Endodermal cell (in vitro differentiated cells): ENCODE measurements around the gene ZCCHC14. TPM values are rescaled to one million over a fixed set of nuclear protein-coding genes. Genes with fewer than 3 reads are reported as not detected.

Experiments used
- DNase-seq: peaks from one replicate; pipeline ENCODE4 v3.0.0-alpha.2; 2017
- H3K27ac ChIP-seq: 2 replicates; pipeline ENCODE4 v1.5.1; 2013; ENCODE audit warnings: mild to moderate bottlenecking, low read depth, low read length, moderate library complexity
- H3K27me3 ChIP-seq: 2 replicates; pipeline ENCODE4 v1.6.1; 2013; ENCODE audit warnings: mild to moderate bottlenecking, low read length, moderate library complexity; ENCODE audit not compliant: insufficient read depth, control insufficient read depth, poor library complexity, severe bottlenecking
- H3K36me3 ChIP-seq: 2 replicates; pipeline ENCODE4 v1.7.0; 2013; ENCODE audit warnings: mild to moderate bottlenecking, low read length, moderate library complexity; ENCODE audit not compliant: control insufficient read depth, insufficient read depth
- H3K4me1 ChIP-seq: one replicate; pipeline ENCODE4 v1.7.0; 2013; ENCODE audit warnings: low read length; ENCODE audit not compliant: control insufficient read depth, insufficient read depth
- H3K4me3 ChIP-seq: 2 replicates; pipeline ENCODE4 v1.5.1; 2013; ENCODE audit warnings: mild to moderate bottlenecking, low read length, moderate library complexity
- H3K9ac ChIP-seq: 2 replicates; pipeline ENCODE4 v1.6.1; 2013; ENCODE audit warnings: mild to moderate bottlenecking, low read length, moderate library complexity; ENCODE audit not compliant: poor library complexity, severe bottlenecking; ENCODE audit errors: extremely low read depth
- H3K9me3 ChIP-seq: 2 replicates; pipeline ENCODE4 v1.6.1; 2013; ENCODE audit warnings: mild to moderate bottlenecking, low read length, moderate library complexity; ENCODE audit not compliant: control insufficient read depth
- H3K27ac Mint-ChIP-seq: 2 replicates; pipeline ENCODE4 v1.8.0; 2020; ENCODE audit warnings: mixed read lengths
- H3K27me3 Mint-ChIP-seq: 2 replicates; pipeline ENCODE4 v1.8.0; 2021; ENCODE audit warnings: mild to moderate bottlenecking, mixed read lengths; ENCODE audit not compliant: insufficient read depth
- H3K36me3 Mint-ChIP-seq: 2 replicates; pipeline ENCODE4 v1.8.0; 2020; ENCODE audit warnings: low read depth, mixed read lengths
- H3K4me1 Mint-ChIP-seq: 2 replicates; pipeline ENCODE4 v1.8.0; 2020; ENCODE audit warnings: mixed read lengths
- H3K4me3 Mint-ChIP-seq: 2 replicates; pipeline ENCODE4 v1.8.0; 2020; ENCODE audit warnings: mild to moderate bottlenecking, moderate library complexity, mixed read lengths
- H3K9me3 Mint-ChIP-seq: 2 replicates; pipeline ENCODE4 v1.8.0; 2020; ENCODE audit warnings: mild to moderate bottlenecking, mixed read lengths
- CTCF ChIP-seq: fragments of 200-600 bp; sonication (generic); conservative IDR thresholded peaks from 2 replicates; pipeline ENCODE4 v1.5.0; 2021; ENCODE audit warnings: antibody characterized with exemption, mild to moderate bottlenecking
- WGBS, 2 experiments: methylation state at CpG; one replicate each; pipeline versions ENCODE4 v1.1.5 to v1.1.7; 2013; ENCODE audit warnings: missing lambda C conversion rate in 2 of 2, mixed read lengths in 1 of 2; ENCODE audit not compliant: insufficient coverage in 1 of 2, insufficient read length in 1 of 2; 5-methylcytosine and 5-hydroxymethylcytosine counted together
- total RNA-seq, 2 donors: library from RNA; stranded (reverse); fragmentation: NEBNext Ultra II Directional in 1 of 2; extraction: Animal tissue kit (Norgen Biotek cat#: 25700) in 1 of 2; gene quantifications; 2 replicates in 1 of 2; 3 replicates in 1 of 2; pipeline ENCODE4 v1.2.1, GENCODE V29; 2021

ZCCHC14 gene
- total RNA-seq, 2 donors from 2014 or later: 27.3 to 33.7 TPM

- WGBS, 2 experiments: 96 to 97% methylated on average over 7 to 8 of the region's 8 CpGs
- no peak overlapping the region for H3K27ac Mint-ChIP-seq
- no peaks in the 10 kb centered on the region for H3K27me3 Mint-ChIP-seq
- H3K4me3 Mint-ChIP-seq: no peak overlapping the region
- DNase-seq: no peak
- Histone ChIP-seq H3K27ac (no peak overlapping the region), H3K9ac (no peak overlapping the region), H3K27me3 (no peaks in the 10 kb centered on the region), H3K4me1 (peaks cover 6% of the 10 kb centered on the region), H3K4me3 (no peak overlapping the region), H3K9me3 (no peaks in the 10 kb centered on the region), H3K36me3 (peaks cover 5% of the 10 kb centered on the region)
- H3K36me3 Mint-ChIP-seq: peaks cover 11% of the 10 kb centered on the region
- H3K4me1 Mint-ChIP-seq: peaks cover 31% of the 10 kb centered on the region
- H3K9me3 Mint-ChIP-seq: no peaks in the 10 kb centered on the region
- TF ChIP-seq CTCF: no peak
Observed at GRCh38 chr16:87468550-87468949, 24.3 kb downstream of the ZCCHC14 start.

GRCh38 chr16:87466975-87467501, 25.8 kb downstream of the ZCCHC14 start:
- peaks cover 3% of the 10 kb centered on the region for H3K36me3 ChIP-seq
- no peak overlapping the region for H3K9ac ChIP-seq
- Mint-ChIP-seq H3K27ac (no peak overlapping the region), H3K4me1 (peaks cover 27% of the 10 kb centered on the region), H3K27me3 (no peaks in the 10 kb centered on the region), H3K9me3 (no peaks in the 10 kb centered on the region), H3K4me3 (no peak overlapping the region), H3K36me3 (peaks cover 11% of the 10 kb centered on the region)
- no peak overlapping the region for H3K4me3 ChIP-seq
- no peak for DNase-seq
- no peak for TF ChIP-seq CTCF
- H3K9me3 ChIP-seq: no peaks in the 10 kb centered on the region
- H3K4me1 ChIP-seq: peaks cover 6% of the 10 kb centered on the region
- H3K27me3 ChIP-seq: no peaks in the 10 kb centered on the region
- H3K27ac ChIP-seq: no peak overlapping the region
- WGBS, 2 experiments: 71 to 96% methylated on average over 1 to 8 of the region's 8 CpGs

GRCh38 chr16:87465879-87466278, 26.9 kb downstream of the ZCCHC14 start:
- Histone ChIP-seq H3K4me3 (no peak overlapping the region), H3K9me3 (no peaks in the 10 kb centered on the region), H3K4me1 (no peaks in the 10 kb centered on the region), H3K27me3 (no peaks in the 10 kb centered on the region), H3K27ac (peak overlapping the region; percentile 38), H3K9ac (no peak overlapping the region), H3K36me3 (peaks cover 4% of the 10 kb centered on the region)
- no peak overlapping the region for H3K27ac Mint-ChIP-seq
- H3K4me1 Mint-ChIP-seq: peaks cover 15% of the 10 kb centered on the region
- no peaks in the 10 kb centered on the region for H3K9me3 Mint-ChIP-seq
- H3K27me3 Mint-ChIP-seq: no peaks in the 10 kb centered on the region
- H3K36me3 Mint-ChIP-seq: peaks cover 11% of the 10 kb centered on the region
- no peak for DNase-seq
- no peak for TF ChIP-seq CTCF
- WGBS, 2 experiments: 83 to 87% methylated on average over 12 to 15 of the region's 15 CpGs
- H3K4me3 Mint-ChIP-seq: no peak overlapping the region
